ENCODE measurements around the gene ZFAND3.
A peak's percentile ranks its signal among the peaks of the same experiment; 100 is the strongest.

ZFAND3 gene

GRCh38 chr6:37827603-37828265, 8.2 kb downstream of the ZFAND3 start:
- DNase-seq (ENCODE audit: low read depth, low spot score), result no peak

DNA sequence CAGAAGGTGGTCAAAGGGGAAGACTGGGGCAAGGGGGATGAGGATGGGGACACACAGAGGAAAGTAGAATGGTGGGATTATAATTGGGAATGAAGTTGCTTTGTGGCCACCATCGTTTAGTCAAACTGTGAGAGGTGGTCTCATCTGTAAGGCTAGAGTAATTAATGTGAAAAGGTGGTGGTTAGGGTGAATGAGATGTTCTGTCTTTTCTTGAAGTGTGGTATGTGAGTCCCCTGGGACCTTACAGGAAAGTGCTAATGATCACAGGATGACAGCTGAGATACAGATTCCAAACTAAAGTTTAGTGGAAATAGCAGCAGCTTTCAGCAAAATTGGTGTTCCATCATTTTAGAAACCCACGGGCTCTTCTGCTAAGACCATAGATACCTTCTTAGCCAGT, 10.7 kb downstream of the ZFAND3 start:
- no peak for DNase-seq (ENCODE audit: low read depth, low spot score)

DNA sequence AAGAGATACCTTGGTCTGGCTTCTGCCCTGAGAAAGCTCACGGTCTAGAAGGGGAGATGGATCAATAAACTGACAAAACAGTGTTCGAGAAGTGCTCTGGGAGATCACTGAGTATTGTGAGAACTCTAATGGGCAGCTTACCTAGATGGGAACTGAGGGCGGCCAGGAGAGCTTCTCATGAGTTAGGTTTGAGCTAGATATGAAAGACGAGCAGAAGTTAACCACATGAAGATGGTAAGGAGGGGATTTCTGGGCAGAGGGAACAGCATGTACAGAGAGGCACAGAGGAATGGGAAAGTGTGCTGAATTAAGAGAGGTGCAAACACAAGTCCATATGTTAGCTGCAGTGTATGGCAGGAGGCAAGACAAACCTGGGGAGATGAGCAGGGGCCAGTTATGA, 11.9 kb downstream of the ZFAND3 start:
- no peak for DNase-seq (ENCODE audit: low read depth, low spot score)

DNA sequence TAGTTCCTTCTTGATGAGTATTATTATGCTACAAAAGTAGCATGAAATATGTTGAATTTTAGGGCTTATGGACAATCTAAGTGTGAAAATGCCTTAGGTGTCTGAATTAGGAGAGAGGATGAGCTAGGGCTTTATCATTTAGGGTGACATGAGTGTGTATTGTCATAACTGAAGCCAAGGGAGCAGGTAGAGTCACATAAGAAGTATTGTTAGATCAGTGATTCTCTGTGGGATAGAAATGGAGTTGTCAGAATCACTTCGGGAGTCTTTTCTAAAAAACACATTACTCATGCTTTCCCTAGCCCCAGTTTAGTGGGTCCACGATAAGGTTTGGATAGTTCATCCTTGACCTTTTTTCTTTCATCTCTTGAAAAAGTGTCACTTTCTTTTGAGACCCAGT, 16.4 kb downstream of the ZFAND3 start:
- no peak for DNase-seq (ENCODE audit: low read depth, low spot score)

DNA sequence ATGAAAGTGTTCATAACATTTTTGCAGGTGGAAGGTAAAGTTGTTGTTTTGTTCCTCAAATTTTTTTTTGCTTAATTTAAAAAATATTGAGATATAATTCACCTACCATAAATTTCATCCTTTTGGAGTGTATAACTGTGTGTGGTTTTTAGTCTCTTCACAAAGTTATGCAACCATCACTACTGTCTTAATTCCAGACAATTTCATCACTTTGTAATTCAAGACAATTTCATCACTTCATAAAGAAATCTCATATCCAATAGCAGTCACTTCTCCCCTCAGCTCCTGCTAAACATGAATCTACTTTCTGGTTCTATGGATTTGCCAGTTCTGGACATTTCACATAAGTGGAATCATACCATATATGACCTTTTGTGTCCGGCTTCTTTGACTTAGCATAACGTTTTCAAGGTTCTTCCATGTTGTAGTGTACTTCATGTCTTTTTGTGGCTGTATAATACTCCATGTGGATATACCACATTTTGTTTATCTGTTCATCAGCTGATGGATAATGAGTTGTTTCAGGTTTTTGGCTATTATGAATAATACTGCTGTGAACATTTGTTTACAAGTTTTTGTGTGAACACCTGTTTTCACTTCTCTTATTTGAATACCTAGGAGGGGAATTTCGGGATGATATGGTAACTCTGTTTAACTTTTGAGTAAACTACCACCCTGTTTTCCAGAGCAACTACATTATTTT, 18.8 kb downstream of the ZFAND3 start:
- DNase-seq (ENCODE audit: low read depth, low spot score), result no peak

GRCh38 chr6:37840143-37840939, 20.8 kb downstream of the ZFAND3 start:
- no peak for DNase-seq (ENCODE audit: low read depth, low spot score)

DNA sequence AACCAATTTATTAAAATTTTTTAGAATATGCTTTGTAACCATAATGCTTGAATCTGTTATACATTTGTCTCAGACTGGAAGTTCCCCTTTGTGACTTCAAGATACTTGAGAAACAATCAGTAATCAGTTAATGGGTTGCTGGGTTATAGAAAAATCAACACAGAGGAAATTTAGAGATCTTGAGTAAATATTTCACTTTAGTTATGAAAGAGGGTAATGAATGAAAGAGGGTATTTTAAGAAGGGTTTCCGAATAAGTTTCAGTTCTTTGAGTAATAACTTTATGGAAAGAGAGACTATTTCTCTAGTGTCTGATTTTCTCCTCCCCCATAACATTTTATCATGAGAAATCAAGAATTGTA, 21.4 kb downstream of the ZFAND3 start:
- no peak for DNase-seq (ENCODE audit: low read depth, low spot score)

GRCh38 chr6:37845026-37845911, 25.7 kb downstream of the ZFAND3 start:
- DNase-seq (ENCODE audit: low read depth, low spot score), result no peak

- no peak for DNase-seq (ENCODE audit: low read depth, low spot score)
Observed at GRCh38 chr6:37845930-37846329, 26.4 kb downstream of the ZFAND3 start.

GRCh38 chr6:37847704-37848103, 28.2 kb downstream of the ZFAND3 start:
- DNase-seq (ENCODE audit: low read depth, low spot score), result no peak

GRCh38 chr6:37848371-37848770, 28.8 kb downstream of the ZFAND3 start:
- DNase-seq (ENCODE audit: low read depth, low spot score), result no peak

GRCh38 chr6:37850260-37850659, 30.7 kb downstream of the ZFAND3 start:
- no peak for DNase-seq (ENCODE audit: low read depth, low spot score)

DNA sequence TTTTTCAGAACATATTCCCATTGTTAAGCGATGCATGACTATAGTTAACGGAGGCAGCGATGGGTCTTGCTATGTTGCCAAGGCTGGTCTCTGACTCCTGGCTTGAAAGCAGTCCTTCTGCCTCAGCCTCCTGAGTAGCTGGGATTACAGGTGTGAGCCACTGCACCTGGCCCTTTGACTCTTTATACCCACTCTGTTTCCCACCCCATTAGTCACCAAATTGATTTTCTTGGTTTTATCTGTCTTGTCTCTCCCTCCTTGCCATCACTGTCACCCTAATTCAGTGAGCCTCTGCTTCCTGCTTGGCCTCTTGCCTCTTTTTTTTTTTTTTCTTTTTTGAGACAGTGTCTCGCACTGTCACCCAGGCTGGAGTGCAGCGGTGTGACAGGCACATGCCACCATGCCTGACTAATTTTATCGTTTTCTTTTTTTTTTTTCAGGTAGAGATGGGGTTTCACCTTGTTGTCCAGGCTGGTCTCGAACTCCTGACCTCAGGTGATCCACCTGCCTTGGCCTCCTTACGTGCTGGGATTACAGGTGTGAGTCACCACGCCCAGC, 31.3 kb downstream of the ZFAND3 start:
- DNase-seq (ENCODE audit: low read depth, low spot score), result no peak

DNA sequence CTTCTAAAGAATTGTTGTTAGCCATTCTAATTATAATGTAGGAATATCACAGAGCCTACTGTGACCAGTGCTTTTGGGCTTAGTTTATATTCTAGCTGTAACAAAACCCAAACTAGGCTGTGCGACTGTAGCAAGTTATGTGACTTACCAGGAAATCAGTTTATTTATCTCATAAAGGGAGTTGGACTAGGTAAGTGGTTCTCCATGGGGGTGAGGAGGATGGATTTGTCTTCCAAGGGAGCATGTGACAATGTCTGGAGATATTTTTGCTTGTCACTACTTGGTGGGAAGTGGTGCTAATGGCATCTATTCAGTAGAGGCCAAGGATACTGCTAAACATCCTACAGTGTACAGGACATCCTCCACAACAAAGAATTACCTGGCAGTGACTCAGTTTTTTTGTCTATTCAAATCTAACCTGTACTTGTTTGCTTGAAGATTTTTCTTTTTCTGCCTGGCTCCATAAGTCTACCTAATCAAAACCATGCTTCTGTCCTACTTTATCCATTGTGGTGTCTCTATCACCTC, 32.5 kb downstream of the ZFAND3 start:
- DNase-seq (ENCODE audit: low read depth, low spot score), result no peak

GRCh38 chr6:37856285-37856684, 36.8 kb downstream of the ZFAND3 start:
- no peak for DNase-seq (ENCODE audit: low read depth, low spot score)

- no peak for DNase-seq (ENCODE audit: low read depth, low spot score)
Observed at GRCh38 chr6:37858363-37858762, 38.8 kb downstream of the ZFAND3 start.

GRCh38 chr6:37860226-37860839, 40.8 kb downstream of the ZFAND3 start:
- no peak for DNase-seq (ENCODE audit: low read depth, low spot score)

- DNase-seq (ENCODE audit: low read depth, low spot score), result no peak
Observed at GRCh38 chr6:37861452-37861851, 41.9 kb downstream of the ZFAND3 start.

DNA sequence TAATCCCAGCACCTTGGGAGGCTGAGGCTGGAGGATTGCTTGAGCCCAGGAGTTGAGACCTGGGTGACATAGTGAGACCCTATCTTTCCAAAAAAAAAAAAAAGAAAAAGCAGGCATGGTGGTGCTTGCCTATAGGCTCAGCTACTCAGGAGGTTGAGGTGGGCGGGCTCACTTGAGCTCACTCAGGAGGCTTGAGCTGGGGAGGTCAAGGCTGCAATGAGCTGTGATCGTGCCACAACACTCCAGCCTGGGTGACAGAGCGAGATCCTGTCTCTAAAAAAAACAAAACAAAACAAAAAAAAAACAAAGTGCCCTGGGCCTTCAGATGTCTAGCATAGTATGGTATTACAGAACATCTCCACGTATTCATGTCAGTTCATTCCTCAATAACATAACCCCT, 42.9 kb downstream of the ZFAND3 start:
- peak; percentile 7 for DNase-seq (ENCODE audit: low read depth, low spot score)

DNA sequence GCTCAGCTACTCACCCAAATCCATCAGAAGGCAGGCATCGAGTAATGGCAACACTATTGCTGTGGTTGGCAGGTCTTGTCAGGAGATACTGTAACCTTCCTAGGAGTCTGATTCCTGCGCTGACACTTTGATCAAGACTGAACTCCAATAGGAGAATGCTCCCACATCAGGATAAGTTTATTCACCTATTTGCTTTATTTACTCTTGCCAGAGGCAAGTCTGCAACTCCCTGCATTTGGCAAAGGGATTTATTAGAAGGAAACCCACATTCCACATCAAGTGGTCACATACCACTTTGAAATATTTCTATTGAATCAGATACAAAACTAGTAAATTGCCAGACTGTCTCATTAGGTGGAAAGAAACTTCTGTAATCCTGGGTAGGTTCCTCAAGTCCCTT, 43.5 kb downstream of the ZFAND3 start:
- no peak for DNase-seq (ENCODE audit: low read depth, low spot score)

DNA sequence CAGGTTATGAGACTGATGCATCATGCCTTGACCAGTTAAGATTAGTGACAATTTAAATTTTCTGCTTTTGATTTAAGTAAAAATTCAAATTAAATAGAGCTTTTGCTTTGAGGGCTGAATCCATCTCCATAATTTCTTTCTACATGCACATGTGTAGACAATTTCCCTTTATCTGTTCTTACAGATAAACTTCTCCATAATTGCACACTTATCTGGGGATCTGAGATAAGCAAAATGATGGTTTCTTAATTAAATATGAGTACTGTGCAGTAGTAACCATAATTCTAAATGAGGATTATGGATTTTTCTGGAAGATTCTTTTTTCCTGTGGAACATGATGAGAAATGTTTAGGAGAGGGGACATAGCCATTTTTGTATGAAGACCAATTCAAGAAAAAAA, 44.7 kb downstream of the ZFAND3 start:
- DNase-seq (ENCODE audit: low read depth, low spot score), result no peak

Measured in iPS DF 19.7 (cell line).